ENCODE results near the gene GJA4.
A peak's percentile ranks its signal among the peaks of the same experiment; 100 is the strongest.
"Not testable (repeated sequence)": the region's sequence is repeated elsewhere in the genome, so short reads cannot be mapped to it uniquely, and the experiment has no call there.

GJA4 gene

GRCh38 chr1:34770891-34771504, 21.8 kb upstream of the GJA4 start:
- no peak for DNase-seq

GRCh38 chr1:34771573-34772371, 21.0 kb upstream of the GJA4 start:
- no peak for DNase-seq

- DNase-seq: not testable (repeated sequence)
Measured at GRCh38 chr1:34773114-34773513, 19.7 kb upstream of the GJA4 start.

- no peak for DNase-seq
Measured at GRCh38 chr1:34774957-34775356, 17.8 kb upstream of the GJA4 start.

GRCh38 chr1:34776911-34777310, 15.9 kb upstream of the GJA4 start:
- DNase-seq: no peak

- DNase-seq: no peak
Measured at GRCh38 chr1:34777519-34778321, 15.1 kb upstream of the GJA4 start.

- no peak for DNase-seq
Measured at GRCh38 chr1:34778381-34778780, 14.4 kb upstream of the GJA4 start.

- DNase-seq: no peak
Measured at GRCh38 chr1:34779005-34779404, 13.8 kb upstream of the GJA4 start.

GRCh38 chr1:34779526-34779925, 13.3 kb upstream of the GJA4 start:
- no peak for DNase-seq

- DNase-seq: no peak
Measured at GRCh38 chr1:34779962-34780361, 12.8 kb upstream of the GJA4 start.

GRCh38 chr1:34780528-34780927, 12.3 kb upstream of the GJA4 start:
- no peak for DNase-seq

GRCh38 chr1:34781071-34781843, 11.5 kb upstream of the GJA4 start, which contains the start of gene GJB3:
TSS of gene GJB3 (plus strand) at chr1:34781214. CDS start at chr1:34784763, 3,549 bp downstream.
- DNase-seq: peak; percentile 44 to 55

- no peak for DNase-seq
Measured at GRCh38 chr1:34781844-34782391, 10.9 kb upstream of the GJA4 start.

GRCh38 chr1:34784751-34785221, 8.0 kb upstream of the GJA4 start:
- DNase-seq: no peak

- no peak for DNase-seq
Measured at GRCh38 chr1:34785231-34785874, 7.4 kb upstream of the GJA4 start.

- no peak for DNase-seq
Measured at GRCh38 chr1:34785875-34786470, 6.8 kb upstream of the GJA4 start.

- DNase-seq: peak; percentile 23 to 45
Measured at GRCh38 chr1:34786521-34787325, 6.1 kb upstream of the GJA4 start.

- DNase-seq: no peak
Measured at GRCh38 chr1:34787461-34788420, 5.1 kb upstream of the GJA4 start.

GRCh38 chr1:34790985-34791384, 1.8 kb upstream of the GJA4 start:
- no peak for DNase-seq

Measured in NCI-H1930 (cell line).